ENCODE results near the gene KANSL1. TPM values are rescaled to one million over a fixed set of nuclear protein-coding genes. Genes with fewer than 3 reads are reported as not detected.
A peak's percentile ranks its signal among the peaks of the same experiment; 100 is the strongest.

The KANSL1 gene
- polyA plus RNA-seq, 1 donor from 2014 or later: 16.4 TPM

DNA sequence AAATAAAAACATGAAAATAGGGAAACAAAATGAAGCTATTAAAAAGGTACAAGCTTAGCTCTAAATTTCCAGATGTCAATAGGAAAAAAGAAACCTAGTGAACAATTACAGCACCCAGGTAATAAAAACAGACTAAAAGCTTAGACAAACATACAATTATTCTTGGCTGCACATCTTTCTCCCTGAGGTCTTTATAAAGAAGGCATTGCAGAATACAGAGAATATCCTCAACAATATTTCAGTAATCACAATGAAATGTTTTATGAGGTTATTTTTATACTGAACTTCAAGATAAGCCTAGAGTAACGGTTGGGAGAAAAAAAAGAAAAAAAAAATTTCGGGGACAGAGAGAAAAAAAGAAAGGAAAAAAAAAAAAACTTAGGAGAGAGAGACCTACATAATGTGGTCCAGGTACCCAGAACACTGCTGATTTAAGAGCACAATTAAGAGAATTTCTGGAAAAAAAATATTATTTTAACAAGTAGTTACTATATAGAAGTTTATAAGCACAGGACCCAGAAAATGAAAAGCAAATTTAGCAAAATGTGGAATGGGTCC is 26.5 kb downstream of the KANSL1 start:
- Mint-ChIP-seq H3K9me3 (no peaks in the 10 kb centered on the region), H3K4me3 (peak overlapping the region in 2 of 4 donors; percentile 43 to 76), H3K27ac (no peak overlapping the region), H3K27me3 (no peaks in the 10 kb centered on the region), H3K36me3 (peaks cover 1% of the 10 kb centered on the region), H3K4me1 (peaks cover 41 to 70% (median 67%) of the 10 kb centered on the region in 3 donors)

DNA sequence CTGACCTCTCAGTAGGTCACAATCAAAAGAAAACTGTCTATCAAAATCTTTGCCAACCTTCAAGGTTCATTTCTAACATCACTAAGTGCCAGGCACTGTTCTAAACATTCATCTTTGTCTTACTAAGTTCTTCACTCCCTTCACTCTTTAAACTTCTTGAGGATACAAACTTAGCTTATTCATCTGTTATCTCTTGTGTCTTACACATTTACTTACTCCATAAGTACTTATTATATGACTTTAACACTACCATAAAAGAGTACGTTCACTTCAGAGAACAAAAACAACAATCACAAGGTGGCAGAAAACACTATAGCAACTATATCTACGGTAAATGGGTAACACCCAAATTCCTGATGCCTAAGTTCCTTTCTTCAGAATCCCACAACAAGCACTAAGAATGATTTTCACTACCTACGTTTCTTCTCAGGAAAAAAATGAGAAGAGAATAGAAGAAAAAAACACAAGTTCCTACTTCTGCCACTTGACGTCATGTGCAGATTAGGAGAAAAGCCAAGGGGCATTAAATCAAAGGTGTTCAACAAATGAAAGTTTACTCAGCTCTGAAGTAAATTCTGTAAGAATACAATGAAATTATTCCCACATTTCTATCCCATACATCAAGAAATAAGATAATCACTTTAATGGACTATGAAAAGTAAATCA is 29.2 kb downstream of the KANSL1 start:
- H3K36me3 Mint-ChIP-seq: peaks cover 1% of the 10 kb centered on the region
- peak overlapping the region in 1 of 3 donors; percentile 9 for H3K27ac Mint-ChIP-seq
- H3K27me3 Mint-ChIP-seq: no peaks in the 10 kb centered on the region
- H3K4me1 Mint-ChIP-seq: peaks cover 56 to 68% (median 66%) of the 10 kb centered on the region in 3 donors
- H3K4me3 Mint-ChIP-seq: peak overlapping the region in 2 of 4 donors; percentile 12 to 71
- H3K9me3 Mint-ChIP-seq: no peaks in the 10 kb centered on the region

DNA sequence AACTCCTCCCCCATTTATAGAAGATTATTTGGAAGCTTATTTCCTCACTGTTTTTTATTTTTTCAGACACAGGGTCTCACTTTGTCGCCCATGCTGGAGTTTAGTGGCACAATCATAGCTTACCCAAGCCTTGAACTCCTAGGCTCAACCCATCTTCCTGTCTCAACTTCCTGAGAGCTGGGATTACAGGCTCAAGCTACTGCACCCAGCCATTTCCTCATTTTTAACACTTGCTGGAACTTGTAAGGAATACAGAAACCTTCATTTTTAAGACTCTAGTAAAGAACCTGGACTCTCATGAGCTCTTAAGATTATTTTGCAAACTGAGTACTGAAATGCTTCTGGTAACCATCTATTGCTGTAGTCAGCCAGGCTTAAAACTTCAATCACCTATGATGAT is 29.9 kb downstream of the KANSL1 start:
- Mint-ChIP-seq H3K4me1 (peaks cover 61 to 71% (median 68%) of the 10 kb centered on the region in 3 donors), H3K36me3 (peaks cover 1% of the 10 kb centered on the region), H3K27ac (no peak overlapping the region), H3K4me3 (peak overlapping the region in 1 of 4 donors; percentile 71), H3K27me3 (no peaks in the 10 kb centered on the region), H3K9me3 (no peaks in the 10 kb centered on the region)

DNA sequence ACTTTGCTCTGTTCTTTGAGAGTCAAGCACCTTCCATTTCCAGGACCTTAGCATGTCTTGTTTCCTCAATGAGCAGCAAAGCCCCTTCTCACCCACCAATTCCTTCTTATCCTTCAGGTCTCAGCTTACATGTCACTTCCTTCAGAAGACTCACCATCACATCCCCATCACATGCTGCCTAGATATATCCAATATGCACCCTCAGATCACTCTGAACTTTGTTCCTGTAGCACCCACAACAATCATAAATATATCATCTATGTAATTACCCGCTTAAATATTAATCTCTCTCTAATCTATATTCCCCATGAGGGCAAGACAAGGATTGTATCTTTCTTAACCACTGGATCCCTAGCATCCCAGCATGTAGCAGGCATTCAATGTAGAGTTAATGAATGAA is 30.4 kb downstream of the KANSL1 start:
- Mint-ChIP-seq H3K27me3 (no peaks in the 10 kb centered on the region), H3K4me3 (no peak overlapping the region), H3K9me3 (no peaks in the 10 kb centered on the region), H3K36me3 (peaks cover 1% of the 10 kb centered on the region), H3K27ac (no peak overlapping the region), H3K4me1 (peaks cover 58 to 70% (median 67%) of the 10 kb centered on the region in 3 donors)

DNA sequence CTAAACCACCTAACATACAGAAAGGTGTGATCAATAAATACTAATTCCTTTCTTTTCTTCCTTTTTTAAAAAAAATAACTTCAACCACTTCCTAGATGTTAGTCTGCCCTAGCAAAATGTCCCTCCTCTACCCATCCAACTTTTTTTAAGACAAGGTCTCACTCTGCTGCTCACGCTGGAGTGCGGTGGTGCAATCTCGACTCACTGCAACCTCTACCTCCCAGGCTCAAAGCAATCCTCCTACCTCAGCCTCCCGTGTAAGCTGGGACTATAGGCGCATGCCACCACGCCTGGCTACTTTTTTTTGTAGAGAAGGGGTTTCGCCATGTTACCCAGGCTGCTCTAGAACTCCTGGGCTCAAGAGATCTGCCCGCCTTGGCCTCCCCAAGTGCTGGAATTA is 33.1 kb downstream of the KANSL1 start:
- no peaks in the 10 kb centered on the region for H3K9me3 Mint-ChIP-seq
- H3K27ac Mint-ChIP-seq: peak overlapping the region in 1 of 3 donors; percentile 68
- H3K27me3 Mint-ChIP-seq: no peaks in the 10 kb centered on the region
- H3K36me3 Mint-ChIP-seq: no peaks in the 10 kb centered on the region
- H3K4me3 Mint-ChIP-seq: no peak overlapping the region
- peaks cover 72 to 84% (median 82%) of the 10 kb centered on the region in 3 donors for H3K4me1 Mint-ChIP-seq

DNA sequence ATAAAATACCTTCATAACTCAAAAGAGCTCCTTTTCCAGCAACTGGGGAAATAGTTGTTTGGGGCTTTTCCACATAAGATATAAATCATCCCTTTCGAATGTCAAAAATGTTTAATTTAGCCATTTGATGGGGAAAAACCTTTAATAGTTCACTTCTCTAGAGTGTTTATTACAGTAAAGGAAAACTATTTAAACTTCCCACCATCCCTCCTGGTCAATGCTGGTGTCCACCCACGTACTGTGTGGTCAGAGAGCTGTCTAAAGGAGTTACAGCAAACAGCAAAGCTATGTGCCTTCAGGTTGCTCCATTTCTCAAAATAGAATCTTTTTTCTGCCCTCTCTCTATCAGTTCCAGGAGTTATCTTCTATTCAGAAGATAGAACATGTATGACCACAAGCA is 33.5 kb downstream of the KANSL1 start:
- H3K4me3 Mint-ChIP-seq: no peak overlapping the region
- peaks cover 70 to 80% (median 79%) of the 10 kb centered on the region in 3 donors for H3K4me1 Mint-ChIP-seq
- H3K27ac Mint-ChIP-seq: no peak overlapping the region
- H3K27me3 Mint-ChIP-seq: no peaks in the 10 kb centered on the region
- H3K9me3 Mint-ChIP-seq: no peaks in the 10 kb centered on the region
- no peaks in the 10 kb centered on the region for H3K36me3 Mint-ChIP-seq

DNA sequence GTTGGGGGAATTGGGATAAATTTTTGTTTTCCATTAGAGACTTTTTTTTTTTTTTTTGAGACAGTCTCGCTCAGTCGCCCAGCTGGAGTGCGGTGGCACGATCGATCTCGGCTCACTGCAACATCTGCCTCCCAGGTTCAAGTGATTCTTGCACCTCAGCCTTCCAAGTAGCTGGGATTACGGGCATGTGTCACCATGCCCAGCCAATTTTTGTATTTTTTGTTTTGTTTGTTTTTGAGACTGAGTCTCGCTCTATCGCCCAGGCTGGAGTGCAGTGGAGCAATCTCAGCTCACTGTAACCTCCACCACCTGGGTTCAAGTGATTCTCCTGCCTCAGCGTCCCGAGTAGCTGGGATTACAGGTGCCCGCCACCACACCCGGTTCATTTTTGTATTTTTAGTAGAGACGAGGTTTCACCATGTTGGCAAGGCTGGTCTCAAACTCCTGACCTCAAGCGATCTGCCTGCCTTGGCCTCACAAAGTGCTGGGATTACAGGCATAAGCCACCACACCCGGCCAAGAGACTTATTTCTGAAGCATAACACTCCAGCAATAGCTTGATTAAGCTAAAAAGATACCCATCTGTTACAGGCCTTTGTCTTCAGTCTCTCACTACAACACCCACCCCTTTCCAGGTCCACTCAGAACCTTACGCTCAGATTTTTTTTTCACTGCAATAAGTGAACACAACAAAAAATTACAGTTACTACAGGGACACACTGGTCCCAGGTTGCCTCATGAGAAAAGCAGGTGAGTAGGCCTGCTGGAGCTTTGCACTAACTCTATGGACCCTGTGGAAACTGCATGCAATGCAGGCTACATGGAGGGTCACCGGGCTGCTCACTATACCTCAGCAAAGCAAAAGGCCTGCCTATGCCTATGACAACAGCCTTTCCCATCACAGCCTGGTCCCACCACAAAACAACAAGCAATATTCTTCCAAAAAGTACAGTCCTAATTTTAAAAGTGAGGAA is 34.6 kb downstream of the KANSL1 start:
- Mint-ChIP-seq H3K27ac (peak overlapping the region in 2 of 3 donors; percentile 28 to 34), H3K9me3 (no peaks in the 10 kb centered on the region), H3K27me3 (no peaks in the 10 kb centered on the region), H3K4me1 (peaks cover 70 to 80% (median 78%) of the 10 kb centered on the region in 3 donors), H3K4me3 (peak overlapping the region in 2 of 4 donors; percentile 71 to 74), H3K36me3 (no peaks in the 10 kb centered on the region)

DNA sequence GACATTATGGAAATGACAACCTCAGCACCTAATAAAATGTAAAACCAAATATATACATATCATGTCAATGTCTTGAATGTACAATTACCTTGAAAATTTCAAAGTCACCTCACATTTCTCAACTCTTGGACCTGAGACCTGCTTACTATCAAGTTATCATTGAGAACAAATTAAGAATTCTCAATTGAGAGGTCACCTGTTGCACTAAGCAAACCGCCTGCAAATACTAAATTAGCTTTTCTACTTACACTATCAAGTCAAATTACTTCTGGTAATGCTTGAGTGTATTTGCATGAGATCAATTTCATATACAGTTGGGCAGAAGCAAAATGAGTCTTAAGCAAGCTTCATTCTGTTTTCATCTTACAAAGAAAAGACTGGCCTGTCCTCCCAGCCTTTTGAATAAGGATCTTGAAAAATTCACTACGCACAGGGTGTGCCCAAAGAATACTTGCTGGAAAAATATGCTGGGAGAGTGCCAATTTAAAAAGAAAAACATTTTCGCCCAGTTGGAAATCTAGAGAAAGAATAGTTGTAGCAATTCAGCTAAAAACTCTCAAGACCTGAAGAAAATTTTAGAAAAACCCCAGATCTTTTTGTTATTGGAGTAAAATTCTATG is 35.7 kb downstream of the KANSL1 start:
- Mint-ChIP-seq H3K4me1 (peaks cover 69 to 77% (median 74%) of the 10 kb centered on the region in 3 donors), H3K36me3 (no peaks in the 10 kb centered on the region), H3K27me3 (no peaks in the 10 kb centered on the region), H3K27ac (no peak overlapping the region), H3K4me3 (peak overlapping the region in 2 of 4 donors; percentile 1 to 40), H3K9me3 (no peaks in the 10 kb centered on the region)

DNA sequence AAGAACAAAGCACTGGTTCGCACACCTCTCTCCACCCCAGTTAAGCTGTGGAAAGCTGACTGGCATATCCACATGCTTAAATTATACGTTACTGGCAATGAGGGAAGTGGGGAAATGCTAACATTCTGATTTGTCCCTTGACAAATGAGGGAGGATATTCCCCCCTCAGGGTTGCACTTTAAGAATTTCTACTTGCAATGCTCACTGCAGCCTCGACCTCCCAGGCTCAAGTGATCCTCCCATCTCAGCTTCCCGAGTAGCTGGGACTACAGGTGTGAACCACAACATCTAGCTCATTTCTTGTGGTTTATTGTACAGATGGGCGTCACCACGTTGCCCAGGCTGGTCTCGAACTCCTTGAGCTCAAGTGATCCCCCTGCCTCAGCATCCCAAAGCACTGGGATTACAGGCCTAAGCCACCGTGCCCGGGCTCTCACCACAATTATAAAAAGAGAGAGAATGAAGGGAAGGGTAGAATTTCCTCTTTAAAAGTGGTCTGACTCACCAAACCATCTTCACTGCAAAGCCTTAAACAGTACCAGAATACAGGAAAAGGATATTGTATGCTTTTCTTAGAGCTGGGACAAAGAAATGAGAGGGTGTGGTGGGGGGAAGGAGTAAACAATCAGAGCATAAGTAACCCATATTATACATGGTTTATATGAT is 38.9 kb downstream of the KANSL1 start:
- Mint-ChIP-seq H3K4me1 (peaks cover 63 to 75% (median 67%) of the 10 kb centered on the region in 3 donors), H3K36me3 (peaks cover 1% of the 10 kb centered on the region), H3K4me3 (peak overlapping the region in 1 of 4 donors; percentile 35), H3K27ac (peak overlapping the region in 2 of 3 donors; percentile 71 to 82), H3K9me3 (peaks cover 0 to 2% (median 0%) of the 10 kb centered on the region in 3 donors), H3K27me3 (no peaks in the 10 kb centered on the region)

DNA sequence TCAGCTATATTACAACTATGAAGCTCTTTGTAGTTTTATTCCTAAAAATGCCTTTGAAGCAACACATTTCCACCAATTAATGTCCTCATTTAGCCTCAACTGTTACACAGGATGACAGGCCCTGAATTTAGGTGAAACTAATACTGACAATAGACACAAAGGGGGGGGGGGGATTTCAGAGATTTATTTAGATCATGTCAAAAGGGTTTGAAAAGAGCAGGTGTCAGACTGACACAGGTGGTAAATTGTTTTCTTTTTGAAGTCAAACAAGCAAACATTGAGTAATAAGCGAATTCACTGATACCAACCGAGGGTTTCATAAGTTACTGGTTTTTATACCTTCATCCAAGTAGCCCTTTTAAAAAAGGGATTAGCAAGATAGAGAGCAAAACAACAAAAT is 40.8 kb downstream of the KANSL1 start:
- no peaks in the 10 kb centered on the region for H3K27me3 Mint-ChIP-seq
- H3K36me3 Mint-ChIP-seq: peaks cover 4% of the 10 kb centered on the region
- H3K4me1 Mint-ChIP-seq: peaks cover 60 to 73% (median 61%) of the 10 kb centered on the region in 3 donors
- peaks cover 0 to 2% (median 0%) of the 10 kb centered on the region in 3 donors for H3K9me3 Mint-ChIP-seq
- peak overlapping the region in 2 of 4 donors; percentile 23 to 63 for H3K4me3 Mint-ChIP-seq
- peak overlapping the region in 1 of 3 donors; percentile 25 for H3K27ac Mint-ChIP-seq

DNA sequence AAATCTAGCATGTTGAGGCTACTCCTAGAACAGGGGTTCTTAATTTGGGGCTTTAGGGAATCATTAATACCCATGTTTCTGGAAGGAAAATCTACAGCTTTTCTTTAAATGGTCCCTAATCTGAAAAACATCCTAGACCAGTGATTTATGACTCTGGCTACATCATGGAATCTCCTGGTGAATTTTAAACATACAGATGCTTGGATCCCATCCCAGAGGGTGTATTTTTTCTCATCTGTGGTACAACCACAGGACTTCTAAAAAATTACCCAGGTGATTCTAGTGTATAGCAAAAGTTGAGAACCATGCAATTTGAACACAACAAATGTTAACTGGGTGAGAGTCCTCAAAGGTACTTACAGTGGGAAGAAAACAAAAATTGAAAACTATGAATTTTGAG is 41.5 kb downstream of the KANSL1 start:
- peaks cover 4% of the 10 kb centered on the region for H3K36me3 Mint-ChIP-seq
- no peaks in the 10 kb centered on the region for H3K27me3 Mint-ChIP-seq
- peaks cover 0 to 2% (median 0%) of the 10 kb centered on the region in 3 donors for H3K9me3 Mint-ChIP-seq
- peak overlapping the region in 1 of 4 donors; percentile 34 for H3K4me3 Mint-ChIP-seq
- H3K4me1 Mint-ChIP-seq: peaks cover 58 to 71% (median 61%) of the 10 kb centered on the region in 3 donors
- H3K27ac Mint-ChIP-seq: peak overlapping the region in 2 of 3 donors; percentile 53 to 65

DNA sequence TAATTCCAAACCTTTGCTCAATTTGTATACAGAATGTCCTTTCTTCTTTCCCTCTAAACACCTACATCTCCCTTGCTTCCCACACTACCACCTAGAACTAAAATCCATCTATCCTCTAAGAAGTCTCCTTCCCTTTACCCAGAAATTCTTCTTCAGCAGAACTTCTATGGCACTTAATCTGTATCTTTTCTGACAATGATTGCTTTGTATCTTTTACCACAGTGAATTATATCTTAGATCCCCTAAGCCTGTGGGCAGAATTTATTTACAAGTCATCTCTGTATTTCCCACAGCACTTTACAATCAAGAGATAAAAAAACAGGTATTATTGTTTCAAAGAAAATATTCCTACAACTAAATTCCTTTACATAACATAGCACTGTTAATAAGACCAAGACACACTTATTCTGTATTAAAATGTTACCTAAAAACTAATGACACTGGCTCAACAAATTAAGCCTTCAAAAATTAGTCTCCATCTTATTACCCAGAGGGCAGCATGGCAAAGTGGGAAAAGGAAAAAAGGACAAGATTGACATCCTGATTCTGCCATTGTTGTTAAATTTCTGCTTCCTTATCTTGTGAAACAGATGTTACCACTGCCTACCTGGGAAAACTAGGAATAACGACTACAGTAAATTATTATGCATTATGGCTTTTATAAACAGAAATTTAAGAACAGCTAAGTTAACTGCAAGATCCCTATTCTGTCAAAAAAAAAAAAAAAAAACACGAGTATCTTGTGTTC is 42.8 kb downstream of the KANSL1 start:
- Mint-ChIP-seq H3K27me3 (no peaks in the 10 kb centered on the region), H3K9me3 (peaks cover 0 to 2% (median 0%) of the 10 kb centered on the region in 3 donors), H3K27ac (peak overlapping the region in 2 of 3 donors; percentile 2 to 53), H3K36me3 (peaks cover 4% of the 10 kb centered on the region), H3K4me3 (peak overlapping the region in 1 of 4 donors; percentile 4), H3K4me1 (peaks cover 54 to 68% (median 54%) of the 10 kb centered on the region in 3 donors)

DNA sequence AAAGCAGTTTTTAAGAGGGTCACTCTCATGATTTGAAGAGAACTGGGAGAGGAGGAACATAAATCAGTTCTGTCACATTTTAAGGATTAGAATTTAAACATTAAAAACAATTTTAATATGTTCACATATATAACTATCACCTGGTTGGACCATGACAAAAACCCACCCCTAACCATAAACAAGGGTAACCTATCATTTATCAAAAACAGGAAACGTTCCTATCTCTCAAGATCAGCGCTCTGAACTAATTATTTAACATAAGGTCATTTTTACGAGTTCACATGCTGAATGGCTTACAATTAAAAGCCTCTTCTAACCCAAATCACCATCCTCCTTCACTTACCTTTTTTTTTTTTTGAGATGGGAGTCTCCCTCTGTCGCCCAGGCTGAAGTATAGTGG is 45.0 kb downstream of the KANSL1 start:
- Mint-ChIP-seq H3K4me1 (peaks cover 53 to 70% (median 57%) of the 10 kb centered on the region in 3 donors), H3K27ac (peak overlapping the region in 1 of 3 donors; percentile 40), H3K9me3 (peaks cover 0 to 2% (median 0%) of the 10 kb centered on the region in 3 donors), H3K36me3 (peaks cover 4% of the 10 kb centered on the region), H3K27me3 (no peaks in the 10 kb centered on the region), H3K4me3 (peak overlapping the region in 1 of 4 donors; percentile 59)

Data from IgD-negative memory B cell (primary cell).